ENCODE data around the gene KLK12.

Gene KLK12

DNA sequence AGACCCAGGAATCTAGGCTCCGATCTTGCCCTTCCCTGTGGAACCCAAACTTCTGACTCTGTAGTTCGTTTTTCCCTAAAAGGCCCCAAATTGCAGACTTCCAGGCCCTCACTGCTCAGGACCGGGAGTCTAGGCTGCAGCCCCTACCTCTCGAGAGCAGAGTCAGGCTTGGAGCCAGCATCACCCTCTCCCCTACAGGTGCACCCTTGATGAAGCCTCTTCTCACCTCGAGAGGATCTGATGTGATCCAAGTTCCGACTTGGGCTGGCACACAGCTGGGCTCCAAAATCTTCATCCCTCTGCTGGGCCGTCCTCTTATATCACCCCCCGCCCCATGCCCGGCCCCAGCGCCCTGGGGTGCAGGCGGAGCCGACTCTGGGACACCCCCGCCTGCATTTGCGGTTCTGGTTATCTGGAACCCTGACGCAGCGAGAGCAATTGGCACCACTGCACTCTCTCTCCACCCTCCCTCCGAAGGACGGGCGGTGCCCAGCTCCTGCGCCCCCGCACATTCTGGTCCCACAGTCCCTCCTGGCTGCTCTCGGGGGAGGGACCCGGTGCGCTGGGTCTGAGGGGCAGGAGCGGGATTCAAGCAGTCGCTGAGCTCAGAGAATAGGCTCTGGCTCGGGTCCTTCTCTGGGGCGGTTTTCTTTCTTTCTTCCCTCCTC, 51.0 kb downstream of the KLK12 start, which contains the start of gene KLK7:
Gene KLK7 (minus strand): TSS at position 293 of the 668 bp plus-strand sequence. CDS start 1,518 bp downstream, outside the sequence.
- no peak for DNase-seq

DNA sequence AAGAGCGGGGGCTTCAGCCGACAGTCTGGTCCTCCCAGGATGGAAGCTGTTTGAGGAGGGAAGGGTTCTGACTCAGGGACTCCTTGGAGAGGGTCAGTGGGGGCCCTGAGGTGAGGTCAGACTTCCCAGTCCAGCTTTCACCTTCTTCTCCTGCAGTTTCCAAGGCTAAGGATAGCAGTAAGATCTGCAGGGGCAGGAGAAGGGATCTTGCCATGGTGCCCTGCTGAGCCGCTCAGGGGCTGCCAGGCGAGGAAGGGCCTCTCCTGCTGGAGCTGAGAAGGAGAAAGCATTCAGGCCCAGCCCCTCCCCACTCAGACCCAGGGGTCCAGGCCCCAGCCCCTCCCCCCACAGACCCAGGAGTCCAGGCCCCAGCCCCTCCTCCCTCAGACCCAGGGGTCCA, 52.6 kb downstream of the KLK12 start:
- DNase-seq: no peak

GRCh38 chr19:50981587-50982146, 53.1 kb downstream of the KLK12 start:
- DNase-seq: no peak

GRCh38 chr19:50980208-50980607, 54.6 kb downstream of the KLK12 start:
- DNase-seq: no peak

DNA sequence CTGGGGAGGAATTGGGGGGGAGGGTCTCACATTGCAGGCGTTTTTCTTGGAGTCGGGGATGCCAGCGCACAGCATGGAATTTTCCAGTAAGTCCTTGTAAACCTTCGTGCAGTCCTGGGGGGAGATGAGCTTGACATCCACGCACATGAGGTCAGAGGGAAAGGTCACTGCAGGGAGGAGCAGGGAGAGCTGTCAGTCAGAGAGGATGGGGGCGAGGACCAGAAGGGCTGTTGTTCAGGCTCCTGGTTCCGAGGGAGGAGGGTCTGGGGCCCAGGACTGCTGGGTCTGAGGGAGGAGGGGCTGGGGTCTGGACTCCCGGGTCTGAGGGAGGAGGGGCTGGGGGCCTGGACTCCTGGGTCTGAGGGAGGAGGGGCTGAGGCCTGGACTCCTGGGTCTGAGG, 55.0 kb downstream of the KLK12 start:
- no peak for DNase-seq

Data from hypothalamus (tissue), 51 donors.